Vagina (tissue), 2 donors: Measurements from ENCODE around the gene FHIT.

ENCODE experiments used
- CTCF ChIP-seq, 3 experiments: fragments of 450-650 bp in 2 of 3; fragments of 200-600 bp in 1 of 3; sonication (generic) in 1 of 3; IDR thresholded peaks; one replicate each; pipeline ENCODE4 v1.5.1; 2017 to 2019; ENCODE audit warnings: antibody characterized with exemption in 3 of 3, mild to moderate bottlenecking in 2 of 3, moderate library complexity in 2 of 3
- POLR2AphosphoS5 ChIP-seq, 2 donors: sonication (generic); formaldehyde crosslinking; IDR thresholded peaks; one replicate each; pipeline ENCODE4 v1.9.0; 2017; ENCODE audit warnings: antibody characterized with exemption in 2 of 2, mild to moderate bottlenecking in 2 of 2, low read depth in 1 of 2; ENCODE audit not compliant: insufficient read depth in 1 of 2

GRCh38 chr3:59754456-59755129 is 1496.7 kb downstream of the FHIT start:
- no peak for TF ChIP-seq POLR2AphosphoS5 (IDR thresholded peaks at IDR 0.05; ENCODE audit: insufficient read depth in 1 of 2, low read depth in 1 of 2)
- TF ChIP-seq CTCF (IDR thresholded peaks at IDR 0.05) = no peak
